H9 (cell line): Measurements from ENCODE around the gene SAP30L. TPM values are rescaled to one million over a fixed set of nuclear protein-coding genes. Genes with fewer than 3 reads are reported as not detected.
A peak's percentile ranks its signal among the peaks of the same experiment; 100 is the strongest.

ENCODE experiments used
- DNase-seq: peaks from one replicate; pipeline ENCODE4 v3.0.0-alpha.2; 2017
- H2AFZ ChIP-seq: one replicate; pipeline ENCODE4 v1.6.1; 2013; ENCODE audit warnings: mild to moderate bottlenecking, low read length, control low read depth, moderate library complexity
- H2AK5ac ChIP-seq: 2 replicates; pipeline ENCODE4 v1.6.1; 2013; ENCODE audit warnings: low read length, control low read depth, mixed read lengths; ENCODE audit not compliant: insufficient read length
- H2BK120ac ChIP-seq: one replicate; pipeline ENCODE4 v1.6.1; 2013; ENCODE audit warnings: low read depth, mild to moderate bottlenecking, low read length, control low read depth, inconsistent platforms; ENCODE audit not compliant: poor library complexity, severe bottlenecking
- H2BK12ac ChIP-seq: 2 replicates; pipeline ENCODE4 v1.6.1; 2013; ENCODE audit warnings: low read length, control low read depth, mixed read lengths, low read depth; ENCODE audit not compliant: insufficient read length
- H2BK15ac ChIP-seq: 2 replicates; pipeline ENCODE4 v1.6.1; 2013; ENCODE audit warnings: low read depth, low read length, control low read depth
- H2BK20ac ChIP-seq: one replicate; pipeline ENCODE4 v1.6.1; 2013; ENCODE audit warnings: low read depth, mild to moderate bottlenecking, low read length, control low read depth, inconsistent platforms; ENCODE audit not compliant: poor library complexity, severe bottlenecking
- H2BK5ac ChIP-seq: 2 replicates; pipeline ENCODE4 v1.6.1; 2013; ENCODE audit warnings: low read length, control low read depth, mixed read lengths; ENCODE audit not compliant: insufficient read length
- H3K14ac ChIP-seq: 2 replicates; pipeline ENCODE4 v1.6.1; 2013; ENCODE audit warnings: low read length, control low read depth; ENCODE audit not compliant: insufficient read depth
- H3K18ac ChIP-seq: 2 replicates; pipeline ENCODE4 v1.6.1; 2013; ENCODE audit warnings: low read depth, mild to moderate bottlenecking, mixed read lengths, low read length, control low read depth; ENCODE audit not compliant: insufficient read length
- H3K23ac ChIP-seq: 2 replicates; pipeline ENCODE4 v1.6.1; 2013; ENCODE audit warnings: low read length, control low read depth, mixed read lengths, low read depth; ENCODE audit not compliant: insufficient read length
- H3K23me2 ChIP-seq: 2 replicates; pipeline ENCODE4 v1.6.1; 2013; ENCODE audit warnings: low read depth, mild to moderate bottlenecking, mixed read lengths, low read length, control low read depth; ENCODE audit not compliant: insufficient read length, poor library complexity, severe bottlenecking
- H3K27ac ChIP-seq: 2 replicates; pipeline ENCODE4 v1.5.1; 2013; ENCODE audit warnings: low read length, control low read depth, mixed read lengths, low read depth; ENCODE audit not compliant: insufficient read length
- H3K27me3 ChIP-seq: 2 replicates; pipeline ENCODE4 v1.6.1; 2013; ENCODE audit warnings: low read length, control low read depth, inconsistent platforms; ENCODE audit not compliant: insufficient read depth
- H3K4ac ChIP-seq: 2 replicates; pipeline ENCODE4 v1.6.1; 2013; ENCODE audit warnings: low read depth, mild to moderate bottlenecking, control low read depth, inconsistent platforms, low read length, moderate library complexity
- H3K4me1 ChIP-seq: 2 replicates; pipeline ENCODE4 v1.6.1; 2013; ENCODE audit warnings: low read length, control low read depth, inconsistent platforms; ENCODE audit not compliant: insufficient read depth
- H3K4me2 ChIP-seq: 2 replicates; pipeline ENCODE4 v1.6.1; 2013; ENCODE audit warnings: low read length, control low read depth, mixed read lengths; ENCODE audit not compliant: insufficient read length, insufficient read depth
- H3K56ac ChIP-seq: 2 replicates; pipeline ENCODE4 v1.6.1; 2013; ENCODE audit warnings: low read depth, mild to moderate bottlenecking, mixed read lengths, low read length, control low read depth; ENCODE audit not compliant: insufficient read length
- H3K79me1 ChIP-seq: 2 replicates; pipeline ENCODE4 v1.6.1; 2013; ENCODE audit warnings: low read depth, mild to moderate bottlenecking, moderate library complexity, low read length, control low read depth, inconsistent platforms; ENCODE audit not compliant: insufficient read depth, poor library complexity, severe bottlenecking
- H3K79me2 ChIP-seq: 2 replicates; pipeline ENCODE4 v1.6.1; 2013; ENCODE audit warnings: low read length, control low read depth, inconsistent platforms; ENCODE audit not compliant: insufficient read depth
- H3K9ac ChIP-seq: 2 replicates; pipeline ENCODE4 v1.6.1; 2013; ENCODE audit warnings: low read length, control low read depth, mixed read lengths; ENCODE audit not compliant: insufficient read length; ENCODE audit errors: extremely low read depth
- H3K9me3 ChIP-seq: one replicate; pipeline ENCODE4 v1.6.1; 2013; ENCODE audit warnings: low read depth, low read length, inconsistent platforms; ENCODE audit not compliant: control insufficient read depth
- H3T11ph ChIP-seq: one replicate; pipeline ENCODE4 v1.6.1; 2013; ENCODE audit warnings: mild to moderate bottlenecking, low read length, control low read depth, inconsistent platforms
- H4K20me1 ChIP-seq: one replicate; pipeline ENCODE4 v1.6.1; 2013; ENCODE audit not compliant: control insufficient read depth, insufficient read length, insufficient read depth
- H4K5ac ChIP-seq: 2 replicates; pipeline ENCODE4 v1.6.1; 2013; ENCODE audit warnings: low read depth, mild to moderate bottlenecking, mixed read lengths, low read length, control low read depth; ENCODE audit not compliant: insufficient read length
- H4K8ac ChIP-seq: replicated peaks from 2 replicates; pipeline ENCODE4 v1.6.1; 2013; ENCODE audit warnings: low read length, control low read depth, mixed read lengths, low read depth; ENCODE audit not compliant: insufficient read length
- H4K91ac ChIP-seq: 2 replicates; pipeline ENCODE4 v1.6.1; 2013; ENCODE audit warnings: low read depth, mild to moderate bottlenecking, moderate library complexity, mixed read lengths, low read length, control low read depth; ENCODE audit not compliant: insufficient read length
- H3K27ac Mint-ChIP-seq, 3 experiments: 2 replicates in 2 of 3; 3 replicates in 1 of 3; pipeline ENCODE4 v1.8.0; 2020 to 2021; ENCODE audit warnings: mixed read lengths in 3 of 3, mild to moderate bottlenecking in 1 of 3, moderate library complexity in 1 of 3
- H3K27me3 Mint-ChIP-seq: 2 replicates; pipeline ENCODE4 v1.8.0; 2021; ENCODE audit warnings: low read depth, mild to moderate bottlenecking, moderate library complexity, mixed read lengths
- H3K36me3 Mint-ChIP-seq, 3 experiments: 2 replicates in 2 of 3; 3 replicates in 1 of 3; pipeline ENCODE4 v1.8.0; 2020 to 2021; ENCODE audit warnings: low read depth in 3 of 3, mixed read lengths in 3 of 3; ENCODE audit not compliant: insufficient read depth in 1 of 3
- H3K4me1 Mint-ChIP-seq, 2 experiments: 2 replicates each; pipeline ENCODE4 v1.8.0; 2020; ENCODE audit warnings: mixed read lengths in 2 of 2
- H3K4me3 Mint-ChIP-seq, 2 experiments: 2 replicates in 1 of 2; 3 replicates in 1 of 2; pipeline ENCODE4 v1.8.0; 2020 to 2021; ENCODE audit warnings: mild to moderate bottlenecking in 2 of 2, mixed read lengths in 2 of 2, moderate library complexity in 1 of 2
- H3K9me3 Mint-ChIP-seq, 2 experiments: 2 replicates in 1 of 2; 3 replicates in 1 of 2; pipeline ENCODE4 v1.8.0; 2020; ENCODE audit warnings: mild to moderate bottlenecking in 2 of 2, mixed read lengths in 2 of 2, moderate library complexity in 1 of 2
- WGBS: extraction: QIAGEN DNeasy Blood & Tissue Kit; methylation state at CpG from one replicate; pipeline ENCODE4 v1.1.7; 2013; ENCODE audit warnings: missing lambda C conversion rate, low lambda C conversion rate, mixed read lengths; ENCODE audit not compliant: insufficient read length; ENCODE audit errors: extremely low coverage; 5-methylcytosine and 5-hydroxymethylcytosine counted together
- total RNA-seq: library from RNA; stranded (reverse); gene quantifications from 2 replicates; pipeline ENCODE4 v1.2.1, GENCODE V29; 2021
- TF ChIP-seq, protein P1 (sequence below): fragments of 200-600 bp; sonication (generic); conservative IDR thresholded peaks from 3 replicates; pipeline ENCODE4 v1.8.0; 2021; ENCODE audit warnings: antibody characterized with exemption, mild to moderate bottlenecking

The SAP30L gene
- total RNA-seq, 1 experiment from 2014 or later: 25.0 TPM

DNA sequence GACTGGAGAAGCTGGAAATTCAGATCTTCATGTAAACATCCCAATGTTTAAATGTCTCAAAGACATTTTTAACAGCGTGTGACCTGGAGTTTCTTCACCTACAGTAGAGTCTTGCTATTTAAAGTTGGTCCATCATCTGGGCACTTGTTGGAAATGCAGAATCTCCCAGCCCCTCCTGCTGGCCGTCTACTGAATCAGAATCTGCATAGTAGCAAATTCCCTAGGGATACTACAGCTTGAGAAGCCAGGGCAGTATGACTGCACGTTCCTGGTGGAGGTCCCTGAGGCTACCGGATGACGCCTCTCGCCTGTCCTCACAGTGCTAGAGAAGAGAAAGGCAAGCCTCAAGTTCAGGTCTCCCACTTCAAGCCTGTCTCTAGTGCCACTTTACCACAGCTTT lies 15.7 kb downstream of the SAP30L start:
- Histone ChIP-seq H3K4me2 (no peak overlapping the region), H2AFZ (no peak overlapping the region), H3K4ac (no peak overlapping the region), H2BK120ac (no peak overlapping the region), H3K9me3 (no peaks in the 10 kb centered on the region), H4K20me1 (no peaks in the 10 kb centered on the region), H3K9ac (no peak overlapping the region), H3K14ac (no peak overlapping the region), H3K18ac (no peak overlapping the region), H3K79me2 (no peaks in the 10 kb centered on the region), H2AK5ac (no peak overlapping the region), H2BK20ac (no peak overlapping the region), H2BK15ac (no peak overlapping the region; the same call in 1 of the 2 replicates), H3K23me2 (no peaks in the 10 kb centered on the region), H3K27ac (no peak overlapping the region), H3K79me1 (no peaks in the 10 kb centered on the region), H3K4me1 (no peaks in the 10 kb centered on the region), H3K23ac (no peak overlapping the region), H4K91ac (no peak overlapping the region), H2BK12ac (no peak overlapping the region), H2BK5ac (no peak overlapping the region), H3T11ph (no peak overlapping the region), H4K8ac (no peak overlapping the region), H3K56ac (no peak overlapping the region), H3K27me3 (no peaks in the 10 kb centered on the region; the same call in 1 of the 2 replicates), H4K5ac (no peak overlapping the region)
- peaks cover 18% of the 10 kb centered on the region for H3K27me3 Mint-ChIP-seq
- TF ChIP-seq, protein P1, sequence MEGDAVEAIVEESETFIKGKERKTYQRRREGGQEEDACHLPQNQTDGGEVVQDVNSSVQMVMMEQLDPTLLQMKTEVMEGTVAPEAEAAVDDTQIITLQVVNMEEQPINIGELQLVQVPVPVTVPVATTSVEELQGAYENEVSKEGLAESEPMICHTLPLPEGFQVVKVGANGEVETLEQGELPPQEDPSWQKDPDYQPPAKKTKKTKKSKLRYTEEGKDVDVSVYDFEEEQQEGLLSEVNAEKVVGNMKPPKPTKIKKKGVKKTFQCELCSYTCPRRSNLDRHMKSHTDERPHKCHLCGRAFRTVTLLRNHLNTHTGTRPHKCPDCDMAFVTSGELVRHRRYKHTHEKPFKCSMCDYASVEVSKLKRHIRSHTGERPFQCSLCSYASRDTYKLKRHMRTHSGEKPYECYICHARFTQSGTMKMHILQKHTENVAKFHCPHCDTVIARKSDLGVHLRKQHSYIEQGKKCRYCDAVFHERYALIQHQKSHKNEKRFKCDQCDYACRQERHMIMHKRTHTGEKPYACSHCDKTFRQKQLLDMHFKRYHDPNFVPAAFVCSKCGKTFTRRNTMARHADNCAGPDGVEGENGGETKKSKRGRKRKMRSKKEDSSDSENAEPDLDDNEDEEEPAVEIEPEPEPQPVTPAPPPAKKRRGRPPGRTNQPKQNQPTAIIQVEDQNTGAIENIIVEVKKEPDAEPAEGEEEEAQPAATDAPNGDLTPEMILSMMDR: peak; percentile 58
- H3K4me1 Mint-ChIP-seq: peaks cover 6 to 7% of the 10 kb centered on the region in 2 experiments
- no peak overlapping the region for H3K4me3 Mint-ChIP-seq
- no peak overlapping the region for H3K27ac Mint-ChIP-seq
- no peaks in the 10 kb centered on the region for H3K9me3 Mint-ChIP-seq
- WGBS: no CpG with 5 or more reads among the region's 6 CpGs
- DNase-seq: peak; percentile 49
- peaks cover 0 to 8% (median 3%) of the 10 kb centered on the region in 3 experiments; a peak in 4 of 7 replicates for H3K36me3 Mint-ChIP-seq
